ENCODE measurements around the gene C10orf105. TPM values are rescaled to one million over a fixed set of nuclear protein-coding genes. Genes with fewer than 3 reads are reported as not detected.

The C10orf105 gene
- total RNA-seq, 2 donors from 2014 or later, result 0.13 to 0.33 TPM

- Histone ChIP-seq H3K36me3 (ENCODE audit: control insufficient read depth, insufficient read depth, low read length) (no peaks in the 10 kb centered on the region), H3K4me3 (ENCODE audit: low read length) (no peak overlapping the region), H3K27ac (ENCODE audit: low read depth, low read length) (no peak overlapping the region), H3K9me3 (ENCODE audit: control insufficient read depth, low read length) (no peaks in the 10 kb centered on the region), H3K9ac (ENCODE audit: extremely low read depth, low read length, poor library complexity, severe bottlenecking) (no peak overlapping the region), H3K27me3 (ENCODE audit: control insufficient read depth, insufficient read depth, low read length, poor library complexity, severe bottlenecking) (peaks cover 16% of the 10 kb centered on the region), H3K4me1 (ENCODE audit: control insufficient read depth, insufficient read depth, low read length) (no peaks in the 10 kb centered on the region)
- Mint-ChIP-seq H3K27ac (no peak overlapping the region), H3K9me3 (no peaks in the 10 kb centered on the region), H3K4me3 (no peak overlapping the region), H3K36me3 (ENCODE audit: low read depth) (no peaks in the 10 kb centered on the region), H3K4me1 (peaks cover 2% of the 10 kb centered on the region), H3K27me3 (ENCODE audit: insufficient read depth) (peaks cover 34% of the 10 kb centered on the region)
- no peak for DNase-seq
- 88 to 95% methylated on average over 5 of the region's 5 CpGs for WGBS, 2 experiments (ENCODE audit: insufficient coverage in 1 of 2, insufficient read length in 1 of 2)
- no peak for TF ChIP-seq CTCF (conservative IDR thresholded peaks at IDR 0.05)
These were observed 42.7 kb upstream of the C10orf105 start for GRCh38 chr10:71762324-71762723.

GRCh38 chr10:71761541-71762113 lies 42.0 kb upstream of the C10orf105 start:
- H3K36me3 Mint-ChIP-seq (ENCODE audit: low read depth), result no peaks in the 10 kb centered on the region
- peaks cover 1% of the 10 kb centered on the region for H3K4me1 Mint-ChIP-seq

GRCh38 chr10:71761105-71761511 lies 41.5 kb upstream of the C10orf105 start:
- H3K27me3 Mint-ChIP-seq (ENCODE audit: insufficient read depth), result peaks cover 34% of the 10 kb centered on the region
- no peak overlapping the region for H3K4me3 ChIP-seq (ENCODE audit: low read length)
- no peak overlapping the region for H3K27ac ChIP-seq (ENCODE audit: low read depth, low read length)
- H3K4me3 Mint-ChIP-seq, result no peak overlapping the region
- no peaks in the 10 kb centered on the region for H3K4me1 ChIP-seq (ENCODE audit: control insufficient read depth, insufficient read depth, low read length)
- no peaks in the 10 kb centered on the region for H3K9me3 Mint-ChIP-seq
- peaks cover 1% of the 10 kb centered on the region for H3K4me1 Mint-ChIP-seq
- WGBS, 2 experiments (ENCODE audit: insufficient coverage in 1 of 2, insufficient read length in 1 of 2), result 89 to 100% methylated on average over 1 to 3 of the region's 3 CpGs
- TF ChIP-seq CTCF (conservative IDR thresholded peaks at IDR 0.05), result no peak
- no peaks in the 10 kb centered on the region for H3K36me3 ChIP-seq (ENCODE audit: control insufficient read depth, insufficient read depth, low read length)
- no peak overlapping the region for H3K27ac Mint-ChIP-seq
- H3K9me3 ChIP-seq (ENCODE audit: control insufficient read depth, low read length), result no peaks in the 10 kb centered on the region
- H3K36me3 Mint-ChIP-seq (ENCODE audit: low read depth), result no peaks in the 10 kb centered on the region
- no peak overlapping the region for H3K9ac ChIP-seq (ENCODE audit: extremely low read depth, low read length, poor library complexity, severe bottlenecking)
- peaks cover 16% of the 10 kb centered on the region for H3K27me3 ChIP-seq (ENCODE audit: control insufficient read depth, insufficient read depth, low read length, poor library complexity, severe bottlenecking)
- no peak for DNase-seq

More at GRCh38 chr10:71761541-71762113, 42.0 kb upstream of the C10orf105 start:
- no peaks in the 10 kb centered on the region for H3K9me3 ChIP-seq (ENCODE audit: control insufficient read depth, low read length)
- Mint-ChIP-seq H3K9me3 (no peaks in the 10 kb centered on the region), H3K27ac (no peak overlapping the region), H3K27me3 (ENCODE audit: insufficient read depth) (peaks cover 34% of the 10 kb centered on the region), H3K4me3 (no peak overlapping the region)
- peak; percentile 68 for TF ChIP-seq CTCF (conservative IDR thresholded peaks at IDR 0.05)
- no peak overlapping the region for H3K27ac ChIP-seq (ENCODE audit: low read depth, low read length)
- H3K9ac ChIP-seq (ENCODE audit: extremely low read depth, low read length, poor library complexity, severe bottlenecking), result no peak overlapping the region
- no peaks in the 10 kb centered on the region for H3K36me3 ChIP-seq (ENCODE audit: control insufficient read depth, insufficient read depth, low read length)
- no peaks in the 10 kb centered on the region for H3K4me1 ChIP-seq (ENCODE audit: control insufficient read depth, insufficient read depth, low read length)
- 93% methylated on average over 16 to 26 of the region's 26 CpGs for WGBS, 2 experiments (ENCODE audit: insufficient coverage in 1 of 2, insufficient read length in 1 of 2)
- DNase-seq, result peak; percentile 71
- H3K27me3 ChIP-seq (ENCODE audit: control insufficient read depth, insufficient read depth, low read length, poor library complexity, severe bottlenecking), result peaks cover 16% of the 10 kb centered on the region
- H3K4me3 ChIP-seq (ENCODE audit: low read length), result no peak overlapping the region
